ENCODE measurements around the gene SUGP1.
"Not testable (repeated sequence)": the region's sequence is repeated elsewhere in the genome, so short reads cannot be mapped to it uniquely, and the experiment has no call there.

Gene SUGP1

DNA sequence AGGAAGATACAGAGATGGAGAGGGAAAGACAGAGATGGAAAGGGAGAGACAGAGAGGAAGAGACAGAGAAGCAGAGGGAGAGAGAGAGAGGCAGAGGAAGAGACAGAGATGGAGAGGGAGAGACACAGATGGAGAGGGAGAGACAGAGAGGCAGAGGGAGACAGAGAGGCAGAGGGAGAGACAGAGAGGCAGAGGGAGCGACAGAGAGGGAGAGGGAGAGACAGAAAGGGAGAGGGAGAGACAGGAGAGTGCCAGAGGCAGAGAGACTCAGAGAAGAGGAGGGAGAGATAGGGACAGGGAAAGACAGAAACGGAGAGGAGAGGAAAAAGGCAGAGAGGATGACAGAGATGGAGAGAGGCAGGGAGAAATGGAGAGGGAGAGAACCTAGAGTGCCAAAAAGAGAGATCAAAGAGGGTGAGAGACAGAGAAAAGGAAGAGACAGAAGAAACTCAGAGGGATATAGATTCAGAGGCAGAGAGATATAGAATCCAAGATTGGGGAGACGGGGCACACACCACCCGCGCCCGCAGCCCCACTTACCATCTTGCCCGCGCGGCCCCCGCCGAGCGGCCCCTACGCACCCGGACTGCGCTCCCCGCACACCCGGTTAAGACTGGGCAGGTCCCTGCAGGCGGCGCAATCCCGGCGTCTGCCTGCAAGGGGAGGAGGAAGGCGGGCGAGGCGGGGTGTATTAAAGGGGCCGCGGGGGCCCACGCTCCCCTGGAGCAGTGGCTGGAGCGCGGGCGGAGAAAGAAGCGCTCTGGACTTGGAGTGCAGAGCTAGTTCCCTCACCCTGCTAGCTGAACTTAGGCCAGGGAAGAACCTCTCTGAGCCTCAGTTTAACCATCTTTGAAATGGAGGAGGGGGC lies 57.9 kb downstream of the SUGP1 start:
- DNase-seq (ENCODE audit: low spot score), result no peak

DNA sequence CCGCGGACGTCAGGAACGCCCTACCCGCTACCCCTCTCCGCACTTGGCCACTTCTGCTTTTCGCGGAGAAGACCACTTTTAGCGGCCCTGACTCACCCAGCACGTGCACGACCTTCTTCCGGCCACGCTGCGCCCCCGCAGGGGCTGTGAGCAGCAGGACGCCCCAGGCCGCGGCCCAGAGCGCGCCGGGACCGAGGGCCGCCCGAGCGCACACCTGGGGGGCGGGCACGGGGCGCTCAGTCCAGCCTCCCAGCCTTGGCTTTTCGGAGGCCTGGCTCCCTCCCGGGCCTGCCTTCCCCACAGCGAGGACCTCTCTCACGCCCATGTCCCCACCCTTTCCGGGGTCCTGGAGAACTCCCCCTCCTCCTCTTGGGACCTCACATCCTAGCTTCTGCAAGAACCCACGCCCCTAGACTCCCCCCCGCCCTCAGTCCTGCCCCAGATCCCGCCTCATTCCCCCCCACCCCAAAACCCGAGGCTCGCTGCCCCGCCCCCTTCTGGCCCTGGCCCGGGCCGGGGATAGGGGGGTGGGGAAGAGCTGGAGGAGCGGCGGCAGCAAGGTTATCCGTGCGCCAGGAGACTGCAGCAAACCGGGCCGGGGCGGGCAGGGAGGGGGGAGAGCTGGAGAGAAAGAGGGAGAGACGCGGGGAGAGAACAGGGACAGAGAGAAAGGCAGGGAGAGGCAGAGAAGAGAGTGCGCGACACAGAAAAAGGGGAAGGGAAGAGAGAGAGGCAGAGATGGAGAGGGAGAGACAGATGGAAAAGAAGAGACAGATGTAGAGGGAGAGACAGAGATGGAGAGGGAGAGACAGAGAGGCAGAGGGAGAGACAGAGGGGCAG lies 58.7 kb downstream of the SUGP1 start:
- DNase-seq (ENCODE audit: low spot score), result no peak

DNA sequence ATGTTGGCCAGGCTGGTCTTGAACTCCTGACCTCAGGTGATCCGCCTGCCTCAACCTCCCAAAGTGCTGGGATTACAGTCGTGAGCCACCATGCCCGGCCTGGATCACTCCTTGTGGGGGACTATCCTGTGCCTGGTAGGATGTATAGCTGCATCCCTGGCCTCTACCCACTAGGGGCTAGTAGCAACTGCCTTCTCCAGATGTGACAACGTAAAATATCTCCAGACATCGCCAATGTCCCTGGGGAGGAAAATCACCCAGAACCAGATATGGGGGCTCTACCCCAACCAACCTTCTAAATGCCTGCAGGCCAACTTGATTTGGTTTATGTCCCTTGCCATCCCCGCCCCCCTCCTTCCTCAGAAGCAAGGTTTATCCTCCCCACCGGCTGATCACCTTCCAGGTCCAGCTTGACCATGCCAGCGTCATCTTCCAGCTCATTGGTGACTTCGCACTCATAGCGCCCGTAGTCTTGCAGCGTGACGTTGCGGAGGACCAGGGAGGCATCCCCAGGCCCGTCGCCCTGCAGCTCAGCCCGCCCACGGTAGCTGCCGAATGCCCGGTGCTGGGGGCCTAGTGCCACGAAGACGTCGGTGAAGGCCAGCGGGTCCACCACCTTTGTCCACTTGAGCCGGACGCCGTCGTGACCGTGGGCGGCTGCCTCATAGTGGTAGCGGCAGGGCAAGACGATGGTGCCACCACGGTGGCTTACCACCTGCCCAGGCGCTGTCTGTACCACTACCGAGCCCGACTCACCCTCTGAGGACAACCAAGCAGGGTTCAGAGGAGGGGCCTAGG lies 59.7 kb downstream of the SUGP1 start:
- DNase-seq (ENCODE audit: low spot score), result no peak

DNA sequence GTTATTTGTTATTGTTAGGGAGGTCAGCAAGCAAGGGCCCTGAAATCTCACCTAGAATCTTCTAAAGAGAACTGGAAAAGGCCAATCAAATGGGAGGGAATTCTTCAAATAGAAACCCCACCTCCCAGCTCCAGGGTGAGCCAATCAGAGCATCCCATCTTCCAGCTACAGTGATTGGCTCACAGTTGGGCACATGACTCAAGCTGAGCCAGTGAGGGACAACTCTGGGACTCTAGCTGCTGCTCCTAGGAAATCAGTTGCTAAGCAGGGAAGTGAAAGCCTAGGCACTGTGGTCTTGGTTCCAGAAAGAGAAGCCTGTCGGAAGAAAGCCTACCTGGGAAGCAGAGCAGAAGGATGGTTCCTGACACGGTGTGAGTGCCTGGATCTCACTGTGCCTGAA lies 60.6 kb downstream of the SUGP1 start:
- no peak for DNase-seq (ENCODE audit: low spot score)

DNA sequence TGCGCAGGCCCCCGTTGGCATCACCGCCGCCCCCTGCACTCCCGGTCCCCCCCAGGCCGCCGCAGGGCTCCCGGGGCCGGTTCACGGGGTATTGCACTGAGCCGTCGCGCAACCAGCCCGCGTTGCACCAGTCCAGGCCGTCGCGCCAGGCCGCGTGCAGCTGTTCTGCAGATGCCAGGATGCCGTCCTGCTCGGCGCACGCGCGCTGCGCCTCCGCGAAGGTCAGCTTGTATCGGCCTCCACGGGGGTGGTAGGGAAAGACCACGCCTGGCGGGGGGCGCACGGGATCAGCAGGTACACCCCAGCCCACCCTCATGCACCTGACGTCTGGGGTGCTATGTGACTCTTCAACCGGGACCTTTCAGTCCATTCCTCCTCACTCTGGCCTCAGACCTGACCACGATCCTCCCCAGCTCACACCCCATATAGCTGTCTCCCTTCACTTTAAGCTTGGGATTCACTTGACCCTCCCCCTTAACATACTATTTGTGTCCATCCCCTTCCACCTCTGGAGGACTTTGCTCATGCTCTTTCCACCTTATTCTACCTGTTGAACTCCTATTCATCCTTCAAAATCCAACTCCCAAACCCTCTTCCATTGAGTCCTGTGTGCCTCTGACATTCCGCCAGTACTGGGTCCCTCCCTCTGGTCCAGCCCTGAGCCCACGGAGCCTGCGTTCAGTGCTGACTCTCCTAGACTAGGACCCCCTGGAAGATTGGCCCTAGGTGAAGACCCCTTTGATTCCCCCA lies 61.5 kb downstream of the SUGP1 start:
- no peak for DNase-seq (ENCODE audit: low spot score)

DNA sequence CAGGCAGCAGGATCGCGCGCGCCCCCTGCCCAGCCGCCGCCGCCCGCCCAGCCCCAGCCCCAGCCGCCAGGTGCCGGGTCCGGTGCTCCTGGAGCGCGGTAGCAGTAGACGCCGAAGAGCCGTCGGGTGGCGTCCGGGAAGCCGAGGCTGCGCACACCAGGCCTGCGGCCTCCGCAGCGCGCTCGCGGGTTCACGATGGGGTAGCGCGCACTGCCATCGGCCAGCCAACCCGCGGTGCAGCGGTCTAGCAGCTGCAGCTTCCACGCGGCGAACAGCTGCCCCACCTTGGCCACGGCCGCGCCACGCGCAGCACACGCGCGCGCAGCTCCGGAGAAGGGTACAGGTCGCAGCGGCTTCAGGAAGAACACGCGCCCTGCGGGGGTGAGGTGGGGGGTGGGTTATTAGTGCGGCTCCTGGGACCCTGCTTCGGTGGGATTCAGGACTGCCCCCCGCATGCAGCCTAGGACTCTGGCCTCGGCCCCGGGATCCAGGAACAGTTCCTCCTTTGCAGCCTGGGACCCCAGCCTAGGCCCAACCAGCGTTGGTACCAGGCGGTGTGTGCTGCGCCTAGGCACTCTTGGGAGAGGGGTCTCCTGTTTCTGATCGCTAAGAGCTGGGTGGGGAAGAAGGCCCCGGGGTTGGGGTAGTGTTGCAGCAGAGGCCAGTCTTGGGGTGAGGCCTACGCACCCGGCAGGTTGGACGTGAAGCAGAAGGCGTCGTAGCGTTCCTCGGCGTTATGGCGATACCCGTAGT lies 62.3 kb downstream of the SUGP1 start:
- no peak for DNase-seq (ENCODE audit: low spot score)

DNA sequence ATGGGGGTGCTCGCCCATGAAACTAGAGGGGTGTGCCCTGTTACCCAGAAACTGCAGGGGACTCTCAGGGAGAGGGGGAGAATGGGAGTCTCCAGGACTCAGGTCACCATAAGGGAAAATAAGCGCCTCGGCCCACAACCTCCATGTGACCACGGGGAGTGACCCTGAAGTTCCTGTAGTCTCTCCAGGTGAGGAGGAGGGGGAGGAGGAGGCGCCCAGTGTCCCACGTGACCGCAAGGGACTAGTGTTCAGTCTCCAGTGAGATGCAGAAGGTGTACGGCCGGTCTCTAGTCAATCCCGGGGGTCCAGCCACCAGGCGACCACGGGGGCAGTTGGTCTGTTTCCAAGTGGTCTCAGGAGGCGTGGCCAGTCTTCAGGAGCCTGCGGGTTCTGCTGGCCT lies 63.2 kb downstream of the SUGP1 start:
- no peak for DNase-seq (ENCODE audit: low spot score)

DNA sequence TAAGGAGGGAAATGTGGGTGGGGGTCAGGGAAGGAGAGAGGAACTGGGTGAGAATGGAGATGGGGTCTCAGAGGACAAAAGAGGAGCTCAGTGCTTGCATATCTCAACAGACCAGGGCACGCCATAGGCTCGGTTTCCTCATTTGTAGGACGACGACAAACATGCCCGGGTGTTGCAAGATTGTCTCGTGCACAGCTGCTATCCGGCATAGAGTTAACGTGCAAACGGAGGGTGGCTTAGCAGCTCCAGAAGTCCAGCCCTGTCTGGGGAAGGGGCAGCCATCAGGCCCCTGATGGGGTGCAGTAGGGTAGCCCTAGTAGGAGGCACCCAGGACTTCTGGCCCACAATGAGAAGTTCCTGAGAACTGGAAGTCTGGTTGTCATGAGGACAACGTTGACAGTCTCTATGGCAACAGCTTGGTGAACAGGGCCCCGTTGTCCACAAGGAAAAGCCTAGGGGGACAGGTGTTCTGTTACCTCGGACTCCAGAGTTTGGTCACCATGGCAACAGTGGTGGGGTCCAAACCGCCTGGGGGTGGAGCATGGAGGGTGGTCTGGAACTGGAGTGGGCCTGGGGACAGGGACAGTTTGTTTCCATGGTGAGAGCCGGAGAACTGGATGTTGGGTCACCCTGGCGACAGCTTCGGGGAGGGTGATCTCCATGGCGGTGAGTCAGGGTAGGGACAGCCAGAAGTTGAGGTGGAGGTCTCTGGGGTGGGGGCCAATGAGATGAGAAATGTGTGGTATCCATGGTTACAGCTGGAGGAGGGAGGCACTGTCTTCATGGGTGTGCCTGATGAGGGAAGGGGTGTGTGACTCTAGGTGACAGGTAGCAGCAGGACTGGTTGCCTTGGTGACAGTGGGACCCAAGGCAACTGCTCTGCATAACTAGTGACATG lies 64.0 kb downstream of the SUGP1 start:
- no peak for DNase-seq (ENCODE audit: low spot score)

DNA sequence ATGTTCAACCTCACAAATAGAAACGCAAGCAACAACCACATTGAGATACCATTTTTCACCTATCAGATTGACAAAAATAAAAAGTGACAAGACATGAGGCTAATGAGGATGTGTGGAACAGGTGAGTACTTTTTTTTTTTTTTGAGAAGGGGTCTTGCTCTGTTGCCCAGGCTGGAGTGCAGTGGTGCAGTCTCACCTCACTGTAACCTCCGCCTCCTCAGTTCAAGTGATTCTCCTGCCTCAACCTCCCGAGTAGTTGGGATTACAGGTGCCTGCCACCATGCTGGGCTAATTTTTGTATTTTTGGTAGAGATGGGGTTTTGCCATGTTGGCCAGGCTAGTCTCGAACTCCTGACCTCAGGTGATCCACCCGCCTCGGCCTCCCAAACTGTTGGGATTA lies 66.9 kb downstream of the SUGP1 start:
- not testable (repeated sequence) for DNase-seq (ENCODE audit: low spot score)

DNA sequence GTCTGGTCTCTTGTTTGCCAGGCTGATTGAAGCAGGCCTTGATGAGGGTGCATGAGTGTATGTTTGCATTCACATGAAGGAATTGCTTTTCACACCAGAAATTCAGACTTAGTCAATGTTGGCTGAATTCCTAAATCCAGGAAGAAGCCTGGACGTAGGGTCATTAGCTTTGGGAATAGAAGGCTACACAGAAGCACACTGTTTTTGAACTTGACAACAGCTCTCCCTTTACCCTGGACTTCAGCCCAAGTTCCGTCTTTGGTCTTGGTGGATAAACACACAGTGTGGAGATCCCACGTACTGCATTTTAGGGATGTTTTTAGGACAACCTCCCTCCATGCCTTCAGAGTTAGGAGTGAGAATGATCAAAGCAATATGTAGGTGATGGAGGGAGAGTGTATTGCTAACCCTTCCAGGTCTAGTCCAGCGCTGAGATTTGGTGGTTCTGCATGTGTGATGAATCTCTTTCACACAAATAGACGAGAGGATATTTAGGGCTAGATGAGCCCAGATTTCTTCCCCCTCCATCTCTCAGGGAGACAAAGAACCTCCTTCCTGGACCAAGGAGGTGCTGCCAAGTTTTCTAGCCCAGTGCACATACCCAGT lies 70.0 kb downstream of the SUGP1 start:
- no peak for DNase-seq (ENCODE audit: low spot score)

DNA sequence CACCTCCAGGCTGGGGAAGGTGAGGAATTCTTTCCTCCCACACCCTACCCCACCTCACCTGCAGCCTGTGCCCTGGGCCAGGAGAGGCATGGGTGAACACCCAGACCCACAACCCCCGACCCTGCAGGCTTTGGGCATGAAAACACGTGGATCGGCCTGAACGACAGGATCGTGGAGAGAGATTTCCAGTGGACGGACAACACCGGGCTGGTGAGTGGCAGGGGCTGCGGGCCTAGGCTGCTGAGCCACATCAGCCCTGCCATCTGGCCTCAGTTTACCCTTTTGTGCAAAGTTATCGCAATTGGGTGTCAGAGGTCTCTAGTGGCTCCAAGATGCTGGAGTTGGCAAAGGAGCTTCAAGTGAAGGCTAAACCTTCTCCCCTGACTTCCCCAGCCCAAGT lies 79.8 kb downstream of the SUGP1 start:
- DNase-seq (ENCODE audit: low spot score), result no peak

DNA sequence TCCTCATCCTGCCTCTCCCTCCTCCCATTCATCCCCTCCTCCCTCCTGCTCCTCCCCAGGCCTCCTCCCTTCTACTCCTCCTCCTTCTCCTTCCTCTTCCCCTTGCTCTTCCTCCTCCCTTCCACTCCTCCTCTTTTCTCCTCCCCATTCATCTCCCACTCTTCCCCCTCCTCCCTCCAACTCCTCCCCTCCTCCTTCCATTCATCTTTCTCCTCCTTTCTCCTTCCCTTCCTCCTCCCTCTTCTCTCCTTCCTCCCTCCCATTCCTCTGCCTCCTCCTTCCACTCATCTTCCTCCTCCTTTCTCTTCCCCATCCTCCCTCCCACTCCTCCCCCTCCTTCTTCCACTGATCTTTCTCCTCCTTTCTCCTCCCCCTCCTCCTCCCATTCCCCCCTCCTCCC lies 80.6 kb downstream of the SUGP1 start:
- no peak for DNase-seq (ENCODE audit: low spot score)

DNA sequence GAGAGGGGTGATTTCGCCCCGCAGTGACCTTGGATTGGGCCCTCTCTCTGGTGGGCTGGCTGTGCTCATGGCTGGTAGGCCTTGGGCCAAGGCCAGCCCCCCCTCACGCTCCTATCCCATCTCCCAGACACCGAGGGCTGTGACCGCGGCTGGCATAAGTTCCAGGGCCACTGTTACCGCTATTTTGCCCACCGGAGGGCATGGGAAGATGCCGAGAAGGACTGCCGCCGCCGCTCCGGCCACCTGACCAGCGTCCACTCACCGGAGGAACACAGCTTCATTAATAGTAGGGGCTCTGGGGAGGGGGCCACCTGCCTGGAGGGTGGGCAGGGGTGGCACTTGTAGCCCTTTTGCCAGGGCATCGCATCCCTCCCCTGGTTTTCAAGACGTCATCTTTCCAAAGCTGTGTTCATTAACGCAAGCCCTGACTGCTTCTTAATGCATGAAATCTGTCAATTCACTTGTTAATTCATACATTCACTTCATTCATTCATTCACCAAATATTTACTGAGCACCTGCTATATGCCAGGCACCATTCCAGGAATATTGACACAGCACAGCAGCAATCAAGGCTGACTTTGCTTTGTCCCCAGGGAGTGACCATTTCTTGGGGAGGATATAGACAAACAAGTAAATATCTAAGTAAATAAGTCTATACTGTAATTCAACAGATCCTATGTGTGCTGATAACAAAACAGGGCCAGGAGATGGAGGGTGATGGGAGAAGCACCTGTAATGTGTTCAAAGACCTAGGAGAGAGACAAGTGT lies 82.0 kb downstream of the SUGP1 start:
- no peak for DNase-seq (ENCODE audit: low spot score)

DNA sequence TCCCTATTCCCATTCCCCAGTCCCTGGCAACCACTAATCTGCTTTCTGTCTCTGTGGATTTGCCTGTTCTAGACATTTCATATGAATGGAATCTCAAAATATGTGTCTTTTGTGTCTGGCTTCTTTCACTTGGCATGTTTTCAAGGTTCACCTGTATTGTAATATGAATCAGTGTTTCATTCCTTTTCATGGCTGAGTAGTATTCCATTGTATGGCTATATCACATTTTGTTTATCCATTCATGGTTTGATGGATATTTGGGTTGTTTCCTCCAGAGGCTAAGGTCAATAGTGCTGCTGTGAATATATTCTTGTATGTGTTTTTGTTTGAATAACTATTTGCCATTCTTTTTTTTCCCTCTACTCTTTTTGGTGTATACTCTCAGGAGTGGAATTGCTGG lies 84.1 kb downstream of the SUGP1 start:
- DNase-seq (ENCODE audit: low spot score), result no peak

DNA sequence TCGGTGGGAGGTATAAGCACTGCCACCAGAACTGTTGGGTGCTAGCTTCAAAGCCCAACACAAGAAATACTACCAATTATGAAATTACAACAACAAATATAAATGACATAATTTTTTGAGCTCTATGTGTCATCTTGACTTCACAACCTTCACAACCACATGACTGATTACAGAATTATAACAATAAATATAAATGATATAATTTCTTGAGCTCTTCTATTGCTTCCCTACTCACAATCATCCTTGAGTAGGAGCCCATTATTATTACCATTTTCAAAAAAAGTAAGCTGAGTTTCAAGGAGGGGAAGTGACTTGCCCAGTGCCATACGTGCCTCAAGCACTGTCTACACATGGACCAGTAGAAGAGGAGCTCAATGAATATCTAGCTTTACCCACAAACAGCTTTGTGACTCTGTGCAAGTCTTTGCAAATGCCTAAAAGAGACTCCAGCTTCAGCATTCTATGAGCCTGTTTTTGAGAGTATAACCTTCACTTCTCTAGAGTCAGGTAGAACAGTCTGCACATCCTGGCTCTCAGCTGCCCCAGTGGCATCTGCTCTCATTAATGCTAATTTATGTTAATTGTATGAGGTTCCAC lies 86.0 kb downstream of the SUGP1 start:
- no peak for DNase-seq (ENCODE audit: low spot score)

DNA sequence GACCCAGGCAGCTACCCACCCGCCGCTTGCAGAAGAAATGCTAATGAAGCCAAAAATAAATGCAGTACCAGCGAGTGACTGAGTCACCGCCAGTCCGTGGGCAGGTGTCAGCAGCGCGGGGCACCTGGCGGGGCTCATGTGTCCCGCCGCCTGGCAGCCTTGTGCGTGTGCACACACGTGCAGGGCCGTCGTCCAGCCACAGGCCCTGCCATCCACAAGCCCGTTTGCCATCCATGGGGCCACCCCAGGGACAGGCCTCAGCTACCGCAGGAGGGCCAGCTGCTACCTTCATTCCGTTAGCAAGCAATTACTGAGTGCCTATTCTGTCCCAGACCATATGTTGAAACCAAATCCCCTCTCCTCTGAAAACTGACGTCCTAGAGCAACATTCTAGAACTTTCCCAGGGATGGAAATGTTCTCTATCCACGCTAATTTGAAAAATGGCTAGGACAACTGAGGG lies 88.0 kb downstream of the SUGP1 start:
- no peak for DNase-seq (ENCODE audit: low spot score)

DNA sequence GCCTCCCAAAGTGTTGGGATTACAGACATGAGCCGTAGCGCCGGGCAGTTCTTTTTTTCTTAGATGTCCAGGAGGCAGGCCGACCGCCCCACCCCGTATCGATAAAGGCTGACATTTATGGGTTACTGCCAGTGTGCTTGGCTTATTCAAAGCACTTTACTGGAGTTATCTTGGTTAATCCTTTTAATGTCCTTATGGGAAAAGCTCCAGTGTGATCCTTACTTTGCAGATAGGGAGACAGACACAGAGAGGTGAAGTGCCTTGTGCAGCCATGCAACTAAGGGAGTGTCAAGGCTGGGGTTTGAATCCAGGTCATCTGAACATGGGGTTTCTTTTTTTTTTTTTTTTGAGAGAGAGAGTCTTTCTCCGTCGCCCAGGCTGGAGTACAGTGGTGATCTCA lies 89.3 kb downstream of the SUGP1 start:
- no peak for DNase-seq (ENCODE audit: low spot score)

DNA sequence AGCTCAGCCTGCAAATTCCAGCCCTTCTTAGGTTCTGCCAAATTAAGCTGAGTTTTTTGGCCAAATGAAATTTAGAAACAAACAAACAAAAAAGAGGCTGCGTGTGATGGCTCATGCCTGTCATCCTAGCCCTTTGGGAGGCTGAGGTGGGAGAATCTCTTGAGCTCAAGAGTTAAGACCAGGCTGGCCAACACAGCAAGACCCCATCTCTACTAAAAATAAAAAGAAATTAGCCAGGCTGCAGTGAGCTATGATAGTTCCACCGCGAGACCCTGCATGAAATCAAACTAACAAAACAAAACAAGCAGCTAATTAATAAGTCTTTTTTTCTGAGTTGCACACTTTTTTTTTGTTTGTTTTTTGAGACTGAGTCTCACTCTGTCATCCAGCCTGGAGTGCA lies 90.6 kb downstream of the SUGP1 start:
- DNase-seq (ENCODE audit: low spot score), result no peak
